Activated CD8-positive, alpha-beta memory T cell treated with anti-CD3 and anti-CD28 coated beads, Interleukin-2, amount 50 U/mL, for 1 hour (primary cell): Measurements from ENCODE around the gene MEF2C.

Source experiments
- DNase-seq: peaks from one replicate; pipeline ENCODE4 v3.0.0-alpha.2; 2020; ENCODE audit errors: extremely low read depth

Gene MEF2C

GRCh38 chr5:88688984-88689667, 193.9 kb downstream of the MEF2C start:
- no peak for DNase-seq

GRCh38 chr5:88688156-88688983, 194.6 kb downstream of the MEF2C start:
- DNase-seq = no peak

DNA sequence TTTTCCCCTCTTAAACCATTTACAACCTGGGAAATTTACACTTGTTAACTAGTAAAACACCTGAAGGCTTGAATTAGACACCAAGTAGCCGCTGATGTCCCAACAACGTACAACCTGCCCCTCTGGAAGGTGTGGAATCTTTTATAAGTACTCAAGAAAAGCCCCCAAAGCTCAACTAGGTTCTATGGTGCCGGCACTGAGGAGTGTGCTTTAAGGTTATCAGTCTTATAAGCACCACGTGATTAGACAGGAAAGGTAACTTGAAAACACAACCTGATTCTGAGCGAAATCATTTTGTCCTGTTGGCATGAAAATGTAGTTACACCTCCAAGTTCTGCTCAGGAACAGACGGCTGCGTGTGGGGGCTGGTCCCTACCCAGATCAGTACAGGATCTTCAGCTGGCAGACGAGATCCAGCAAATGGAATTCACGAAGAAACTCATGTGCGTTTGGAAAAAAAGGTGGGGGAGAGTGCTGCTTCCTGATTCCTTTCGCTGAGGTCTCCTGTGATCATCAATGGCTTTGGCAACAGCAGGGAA, 195.5 kb downstream of the MEF2C start:
- no peak for DNase-seq

GRCh38 chr5:88686726-88687125, 196.3 kb downstream of the MEF2C start:
- no peak for DNase-seq

GRCh38 chr5:88685591-88686541, 197.1 kb downstream of the MEF2C start:
- DNase-seq = no peak

GRCh38 chr5:88683506-88684135, 199.4 kb downstream of the MEF2C start:
- no peak for DNase-seq

GRCh38 chr5:88682881-88683361, 200.1 kb downstream of the MEF2C start:
- no peak for DNase-seq

GRCh38 chr5:88682131-88682530, 200.9 kb downstream of the MEF2C start:
- no peak for DNase-seq

GRCh38 chr5:88681211-88681803, 201.7 kb downstream of the MEF2C start:
- DNase-seq = no peak

- peak; percentile 25 for DNase-seq
These were observed 202.5 kb downstream of the MEF2C start for GRCh38 chr5:88680253-88681132.

DNA sequence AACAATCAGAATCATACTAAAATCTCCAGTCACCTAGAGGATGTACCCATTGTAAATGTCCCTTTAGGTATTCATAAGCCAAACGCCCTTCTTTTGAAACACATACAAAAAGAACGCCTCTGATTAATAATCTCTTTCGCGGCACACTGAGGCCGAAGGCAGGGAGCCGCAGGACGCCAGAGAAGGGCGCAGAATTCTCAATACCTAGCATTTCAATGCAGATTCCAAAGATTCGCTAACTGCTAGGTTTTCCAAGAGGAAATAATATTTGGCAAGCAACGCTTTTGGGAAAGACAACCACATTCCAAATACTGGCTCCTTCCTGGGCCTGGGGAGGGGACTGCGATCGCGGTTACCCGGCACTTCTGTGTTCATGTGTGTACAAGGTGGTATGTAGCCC, 203.3 kb downstream of the MEF2C start:
- no peak for DNase-seq

DNA sequence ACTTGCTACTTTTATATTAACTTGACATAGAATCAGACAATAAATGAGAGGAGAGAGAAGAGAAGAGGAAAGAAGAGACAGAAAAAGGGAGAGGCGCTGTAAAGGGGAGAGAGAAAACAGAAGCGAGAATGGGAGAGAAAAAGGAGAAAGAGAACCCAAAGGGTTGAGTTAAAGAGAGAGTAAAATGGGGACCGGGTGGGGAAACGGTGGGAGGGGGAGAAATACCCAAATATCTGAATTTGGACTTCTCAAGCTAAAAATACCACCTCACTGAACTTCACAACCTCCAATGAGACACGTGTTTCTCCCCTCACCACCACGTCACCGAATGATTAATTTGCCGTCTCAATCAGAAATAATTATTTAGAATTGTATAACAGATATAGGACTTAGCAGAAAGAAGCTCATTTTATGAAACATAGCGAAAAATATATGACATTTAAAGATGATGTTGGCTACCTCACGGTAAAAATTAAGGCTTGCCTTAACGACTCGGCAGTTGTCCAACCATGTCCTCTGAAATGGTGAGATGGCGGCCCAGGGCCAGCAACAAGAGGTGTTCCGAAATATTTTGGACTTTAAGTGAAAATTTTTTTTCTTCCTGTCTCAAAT, 204.1 kb downstream of the MEF2C start:
- no peak for DNase-seq

GRCh38 chr5:88677943-88678769, 204.8 kb downstream of the MEF2C start:
- no peak for DNase-seq

DNA sequence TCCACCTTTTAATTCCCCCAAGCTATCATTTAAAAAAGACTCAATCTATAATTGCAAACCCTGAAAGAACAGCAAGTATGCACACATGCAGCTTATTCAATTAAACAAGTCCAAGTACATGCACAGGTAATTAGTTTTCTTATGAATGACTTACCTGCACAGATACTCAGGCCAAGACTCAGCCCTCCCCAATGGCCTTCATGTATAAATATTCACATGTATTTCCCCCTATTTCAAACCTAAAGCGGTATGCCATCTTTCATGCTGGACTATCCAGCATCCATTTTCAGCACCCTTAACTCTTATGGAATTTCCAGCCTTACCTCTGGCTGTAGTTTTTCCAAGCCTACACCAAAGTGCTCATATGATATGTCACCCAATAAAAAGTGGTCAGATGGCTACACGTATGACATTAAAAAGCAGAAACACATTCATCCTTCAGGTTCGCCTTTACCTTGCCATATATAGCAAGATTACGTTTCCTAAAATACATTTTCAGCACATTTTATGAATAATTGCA, 205.5 kb downstream of the MEF2C start:
- no peak for DNase-seq

DNA sequence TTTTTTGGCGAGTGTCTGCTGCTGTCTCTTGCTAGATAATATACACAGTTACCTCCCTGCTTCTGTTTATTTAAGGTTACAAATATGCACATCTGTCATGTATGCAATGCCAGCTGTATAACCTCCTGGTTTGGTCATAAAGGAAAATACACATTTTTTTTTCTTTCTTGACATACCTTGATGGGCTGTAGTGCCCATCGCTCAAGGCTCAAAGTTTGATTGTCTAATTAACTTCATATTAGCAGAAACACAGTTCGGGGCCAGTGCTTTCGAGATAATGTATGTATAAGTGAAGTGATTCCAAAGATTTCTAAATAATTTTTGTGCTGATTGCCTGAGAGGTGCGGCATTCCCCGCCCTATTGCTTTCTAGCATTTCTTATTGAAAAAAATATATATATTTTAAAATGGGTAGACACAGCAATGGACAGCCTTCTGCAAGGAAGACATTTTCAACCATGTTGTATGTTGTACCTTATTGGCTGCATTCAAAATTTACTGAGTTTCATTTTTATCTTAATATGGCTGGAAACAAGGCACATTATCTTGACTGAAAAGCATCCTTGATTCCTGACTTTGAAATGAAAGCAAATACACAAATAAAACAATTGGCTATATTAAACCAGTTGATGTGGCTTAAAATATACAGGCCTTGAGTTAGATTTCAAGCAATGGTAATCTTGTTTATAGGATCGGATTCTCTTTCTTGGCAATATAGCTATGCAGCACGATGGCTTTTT, 206.2 kb downstream of the MEF2C start:
- no peak for DNase-seq

GRCh38 chr5:88675708-88676636, 207.0 kb downstream of the MEF2C start:
- no peak for DNase-seq
